ENCODE data around the gene CCDC183. TPM values are rescaled to one million over a fixed set of nuclear protein-coding genes. Genes with fewer than 3 reads are reported as not detected.
"Not testable (repeated sequence)": the region's sequence is repeated elsewhere in the genome, so short reads cannot be mapped to it uniquely, and the experiment has no call there.

CCDC183 gene
- total and polyA plus RNA-seq, 10 donors = 0.41 to 1.6 (median 0.69) TPM

GRCh38 chr9:136751814-136752213 is 44.3 kb upstream of the CCDC183 start:
- Histone ChIP-seq H3K4me1 (peaks cover 12 to 53% (median 21%) of the 10 kb centered on the region in 6 donors), H3K4me3 (no peak overlapping the region), H3K27me3 (replicated peaks in 1 of 7) (peaks cover 0 to 9% (median 0%) of the 10 kb centered on the region in 7 donors), H3K9me3 (peaks cover 0 to 45% (median 26%) of the 10 kb centered on the region in 8 donors), H3K36me3 (no peaks in the 10 kb centered on the region), H3K27ac (no peak overlapping the region)
- intact Hi-C loops (cut with DNase I; ENCODE audit: low total_unique reads) = no loop called here
- TF ChIP-seq POLR2A (IDR thresholded peaks at IDR 0.05) (no peak), POLR2AphosphoS5 (IDR thresholded peaks at IDR 0.05) (no peak)
- DNase-seq = no peak

GRCh38 chr9:136753371-136754058 is 42.6 kb upstream of the CCDC183 start:
- TF ChIP-seq CTCF (IDR thresholded peaks at IDR 0.05 in 8 of 11, conservative IDR thresholded peaks at IDR 0.05 in 3 of 11) (no peak), POLR2A (IDR thresholded peaks at IDR 0.05) (no peak), POLR2AphosphoS5 (IDR thresholded peaks at IDR 0.05) (no peak)
- H3K9me3 ChIP-seq = peaks cover 0 to 45% (median 26%) of the 10 kb centered on the region in 8 donors
- no peaks in the 10 kb centered on the region for H3K36me3 ChIP-seq
- H3K27me3 ChIP-seq (replicated peaks in 1 of 7) = peaks cover 0 to 15% (median 0%) of the 10 kb centered on the region in 7 donors
- peak; percentile 52 for DNase-seq
- peaks cover 12 to 55% (median 26%) of the 10 kb centered on the region in 6 donors for H3K4me1 ChIP-seq
- intact Hi-C loops (cut with DNase I; ENCODE audit: low total_unique reads) = no loop called here
- H3K27ac ChIP-seq = peak overlapping the region in 1 of 8 donors; percentile 42
- H3K4me3 ChIP-seq = no peak overlapping the region
- 84 to 89% (median 85%) methylated on average over 8 to 31 of the region's 31 CpGs for WGBS, 5 donors

- Histone ChIP-seq H3K27ac (peak overlapping the region in 1 of 8 donors; percentile 42), H3K9me3 (peaks cover 0 to 45% (median 26%) of the 10 kb centered on the region in 8 donors), H3K27me3 (replicated peaks in 1 of 7) (peaks cover 0 to 15% (median 0%) of the 10 kb centered on the region in 7 donors), H3K4me1 (peaks cover 8 to 55% (median 22%) of the 10 kb centered on the region in 6 donors), H3K36me3 (no peaks in the 10 kb centered on the region), H3K4me3 (no peak overlapping the region)
- peak in 1 of 3 donors; percentile 11 for TF ChIP-seq POLR2AphosphoS5 (IDR thresholded peaks at IDR 0.05)
- no peak for TF ChIP-seq POLR2A (IDR thresholded peaks at IDR 0.05)
- TF ChIP-seq CTCF (IDR thresholded peaks at IDR 0.05 in 8 of 11, conservative IDR thresholded peaks at IDR 0.05 in 3 of 11) = no peak
- DNase-seq = no peak
- 41 to 66% (median 47%) methylated on average over 6 to 17 of the region's 17 CpGs for WGBS, 5 donors
- intact Hi-C loops (cut with DNase I; ENCODE audit: low total_unique reads) = no loop called here
Measured at GRCh38 chr9:136754059-136754572, 42.0 kb upstream of the CCDC183 start.

GRCh38 chr9:136754626-136755301 is 41.4 kb upstream of the CCDC183 start:
- peak overlapping the region in 1 of 8 donors; percentile 42 for H3K27ac ChIP-seq
- peaks cover 0 to 19% (median 0%) of the 10 kb centered on the region in 7 donors for H3K27me3 ChIP-seq (replicated peaks in 1 of 7)
- peaks cover 1 to 55% (median 18%) of the 10 kb centered on the region in 6 donors for H3K4me1 ChIP-seq
- 60 to 85% (median 83%) methylated on average over 3 to 24 of the region's 24 CpGs for WGBS, 5 donors
- H3K9me3 ChIP-seq = peaks cover 0 to 45% (median 26%) of the 10 kb centered on the region in 8 donors
- H3K4me3 ChIP-seq = no peak overlapping the region
- DNase-seq = no peak
- H3K36me3 ChIP-seq = no peaks in the 10 kb centered on the region
- TF ChIP-seq CTCF (IDR thresholded peaks at IDR 0.05 in 8 of 11, conservative IDR thresholded peaks at IDR 0.05 in 3 of 11) (no peak), POLR2A (IDR thresholded peaks at IDR 0.05) (no peak), POLR2AphosphoS5 (IDR thresholded peaks at IDR 0.05) (no peak)
- intact Hi-C loops (cut with DNase I; ENCODE audit: low total_unique reads) = no loop called here

- H3K4me3 ChIP-seq; H3K36me3 ChIP-seq; intact Hi-C loops (cut with DNase I; ENCODE audit: low total_unique reads); H3K27ac ChIP-seq: not testable (repeated sequence)
- peak; percentile 69 for DNase-seq
- H3K4me1 ChIP-seq = peaks cover 0 to 55% (median 19%) of the 10 kb centered on the region in 6 donors
- 79 to 92% (median 86%) methylated on average over 19 to 22 of the region's 22 CpGs for WGBS, 5 donors
- peaks cover 0 to 26% (median 0%) of the 10 kb centered on the region in 7 donors for H3K27me3 ChIP-seq (replicated peaks in 1 of 7)
- H3K9me3 ChIP-seq = peaks cover 0 to 45% (median 26%) of the 10 kb centered on the region in 8 donors
Measured at GRCh38 chr9:136755302-136756133, 40.6 kb upstream of the CCDC183 start.

All from spleen (tissue), 11 donors.